ENCODE results near the gene CAMK4.

CAMK4 gene

DNA sequence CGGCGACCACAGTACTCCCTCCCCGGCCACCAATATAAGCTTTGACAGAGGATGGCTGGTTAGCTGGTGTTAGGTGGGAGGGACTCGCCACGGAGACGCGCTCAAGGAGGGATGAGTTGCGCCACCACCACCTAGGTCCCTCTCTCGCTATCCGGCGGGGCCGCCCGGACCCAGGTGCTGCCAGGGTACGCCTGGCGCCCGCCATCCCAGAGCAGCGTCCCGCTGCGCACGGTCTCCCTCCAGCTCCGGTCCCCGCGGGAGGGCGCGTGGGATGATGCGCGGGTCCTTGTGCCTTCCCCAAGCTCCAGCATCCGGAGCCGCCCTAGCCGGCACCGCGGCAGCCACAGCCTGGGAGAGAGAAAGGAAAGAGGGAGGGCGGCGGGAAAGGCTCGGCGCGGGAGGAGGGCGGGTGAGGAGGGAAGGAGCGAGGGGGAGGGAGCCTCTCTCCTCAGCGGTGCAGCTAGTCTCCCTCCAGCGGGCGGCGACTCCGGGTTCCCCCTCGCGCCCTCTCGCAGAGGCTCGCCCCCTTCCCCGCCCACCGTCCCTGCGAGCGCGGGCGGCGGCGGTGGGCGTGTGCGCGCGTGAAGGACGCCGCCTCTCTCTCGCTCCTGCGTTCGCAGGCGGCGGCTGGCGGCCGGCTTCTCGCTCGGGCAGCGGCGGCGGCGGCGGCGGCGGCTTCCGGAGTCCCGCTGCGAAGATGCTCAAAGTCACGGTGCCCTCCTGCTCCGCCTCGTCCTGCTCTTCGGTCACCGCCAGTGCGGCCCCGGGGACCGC lies at the start of gene CAMK4:
Gene CAMK4 (plus strand): TSS at position 598 of the 774 bp plus-strand sequence. CDS start 100 bp downstream, at position 698.
- DNase-seq = peak; percentile 72

DNA sequence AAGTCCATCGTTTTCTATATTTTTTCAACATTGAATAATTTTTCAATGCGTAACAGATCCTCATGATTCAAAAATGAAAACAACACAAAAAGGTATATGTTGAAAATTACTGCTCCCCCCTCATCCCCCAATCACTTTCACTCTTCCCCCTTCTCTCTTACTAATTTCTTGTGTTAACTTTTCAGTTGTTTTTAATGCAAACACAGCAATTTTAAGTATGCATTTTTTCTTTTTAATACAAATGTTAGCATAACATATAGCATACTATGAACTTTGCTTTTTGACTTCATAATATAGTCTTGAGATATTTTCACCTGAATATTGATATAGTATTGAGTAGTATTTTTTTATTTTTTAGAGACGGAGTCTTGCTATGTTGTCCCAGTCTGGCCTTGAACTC lies 41.1 kb upstream of the CAMK4 start:
- no peak for DNase-seq

DNA sequence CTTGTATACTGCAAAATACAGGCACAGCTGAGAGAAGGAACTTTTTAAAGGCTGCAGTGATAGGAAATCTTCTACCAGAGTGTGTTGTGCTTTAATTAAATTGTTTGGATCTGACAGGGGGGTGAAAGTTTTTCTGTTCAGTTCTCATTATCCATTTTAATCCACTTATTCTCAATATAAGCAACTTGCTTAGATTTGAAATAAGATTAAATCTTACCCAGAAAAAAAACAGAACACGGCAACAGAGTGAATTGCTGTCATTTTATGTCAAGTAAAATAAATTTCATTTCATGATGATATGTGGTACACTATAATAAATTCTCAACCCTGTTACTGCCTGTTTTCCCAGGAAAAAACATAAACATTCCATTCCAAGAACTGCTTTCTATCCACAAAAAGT lies 37.1 kb upstream of the CAMK4 start:
- no peak for DNase-seq

DNA sequence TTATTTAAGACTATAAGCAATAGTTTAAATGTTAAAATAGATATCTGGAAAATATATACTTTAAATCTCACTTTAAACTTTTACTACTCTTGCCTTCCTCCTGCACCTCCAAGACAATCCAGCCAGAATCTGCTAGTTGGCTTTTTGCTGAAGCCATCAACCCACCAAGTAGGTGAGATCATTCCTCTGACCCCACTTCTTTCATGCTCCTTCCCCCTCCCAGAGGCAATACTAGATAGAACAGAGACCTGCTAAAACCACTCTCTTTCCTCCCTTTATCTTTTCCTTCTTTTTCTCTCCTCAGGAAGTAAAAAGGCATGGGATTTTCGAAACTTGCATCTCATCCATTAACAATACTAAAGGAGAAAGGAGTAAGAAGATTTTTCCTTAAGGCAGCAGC lies 30.1 kb upstream of the CAMK4 start:
- DNase-seq = no peak

DNA sequence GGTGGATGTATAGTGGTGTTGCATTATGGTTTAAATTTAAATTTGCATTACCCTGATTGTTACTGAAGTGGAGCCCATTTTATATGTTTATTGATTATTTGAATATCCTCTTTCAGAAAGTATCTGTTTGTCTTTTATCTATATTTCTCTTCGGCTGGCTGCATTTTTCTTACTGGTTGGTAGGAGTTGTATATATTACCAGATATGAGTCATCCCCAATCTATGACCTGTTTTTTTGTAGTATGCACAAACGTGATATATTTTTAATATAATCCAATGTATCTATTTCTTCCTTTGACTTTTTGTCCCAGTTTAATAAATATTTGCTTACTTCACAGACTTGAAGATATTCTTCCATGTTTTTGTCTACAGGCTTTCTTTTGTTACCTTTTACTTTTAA lies 29.3 kb upstream of the CAMK4 start:
- no peak for DNase-seq

DNA sequence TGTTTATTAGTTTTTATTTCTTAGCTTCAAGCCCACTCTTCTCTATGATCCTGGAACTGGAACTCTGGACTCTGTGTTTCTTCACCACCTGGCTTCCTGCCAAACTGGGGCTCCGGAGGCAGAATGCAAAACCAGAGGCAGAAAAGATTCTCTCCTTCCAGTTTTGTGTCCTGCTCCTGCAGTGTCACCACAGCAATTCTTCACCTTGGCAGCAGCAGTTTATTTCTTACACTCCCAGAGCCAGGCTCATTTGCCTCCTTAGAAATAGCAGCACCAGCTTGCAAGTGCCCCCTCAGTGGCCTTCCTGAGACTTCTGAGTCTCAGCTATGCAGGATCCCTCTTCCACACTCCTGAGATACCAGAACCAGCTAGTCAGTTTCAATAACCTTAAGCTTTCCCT lies 26.7 kb upstream of the CAMK4 start:
- no peak for DNase-seq

DNA sequence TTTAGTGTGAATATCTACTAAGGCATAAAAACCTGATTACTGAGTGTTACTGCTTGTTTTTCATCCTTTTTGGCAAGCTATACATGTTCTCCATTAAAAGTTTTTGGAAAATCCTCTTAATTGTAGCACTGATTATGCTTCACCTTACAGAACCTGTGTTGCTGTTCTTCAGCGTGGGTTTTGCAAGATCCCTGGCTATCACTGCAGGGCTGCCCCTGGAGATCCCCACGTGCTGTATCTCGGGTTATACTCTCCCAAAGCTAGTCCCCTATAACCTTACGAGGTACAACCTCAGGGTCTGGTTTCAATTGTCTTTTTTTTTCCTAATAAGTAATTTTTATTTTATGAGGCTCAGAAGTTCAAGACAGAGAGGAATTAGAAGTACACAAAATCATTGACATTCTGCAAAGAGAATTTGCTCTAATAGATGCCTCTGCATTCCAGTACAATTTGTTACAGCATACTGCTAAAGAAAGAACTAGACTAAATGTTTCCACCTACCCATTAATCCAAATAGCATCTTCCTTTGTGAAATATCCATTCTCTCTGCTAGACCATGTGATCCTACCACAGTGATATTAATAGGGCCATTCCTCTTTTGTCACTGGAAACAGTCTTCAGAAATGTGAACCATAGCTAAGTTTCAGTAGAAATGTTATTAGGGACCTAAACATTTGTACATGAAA lies 25.8 kb upstream of the CAMK4 start:
- no peak for DNase-seq

DNA sequence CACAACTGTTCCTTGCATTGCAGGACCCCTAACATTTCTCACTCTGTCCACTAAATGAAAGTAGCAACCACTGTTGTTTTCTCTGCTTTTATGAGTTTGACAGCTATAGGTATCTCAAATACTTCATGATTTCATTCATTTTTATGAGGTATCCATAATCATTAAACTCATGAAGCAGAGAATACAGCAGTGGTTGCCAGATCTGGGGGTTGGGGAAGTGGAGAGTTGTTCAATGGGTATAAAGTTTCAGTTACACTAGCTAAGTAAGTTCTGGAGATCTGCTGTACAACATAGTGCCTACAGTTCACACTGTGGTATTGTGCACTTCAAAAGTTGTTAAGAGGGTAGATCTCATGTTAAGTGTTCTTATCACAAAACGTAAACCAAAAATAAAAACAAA lies 23.4 kb upstream of the CAMK4 start:
- DNase-seq = no peak

DNA sequence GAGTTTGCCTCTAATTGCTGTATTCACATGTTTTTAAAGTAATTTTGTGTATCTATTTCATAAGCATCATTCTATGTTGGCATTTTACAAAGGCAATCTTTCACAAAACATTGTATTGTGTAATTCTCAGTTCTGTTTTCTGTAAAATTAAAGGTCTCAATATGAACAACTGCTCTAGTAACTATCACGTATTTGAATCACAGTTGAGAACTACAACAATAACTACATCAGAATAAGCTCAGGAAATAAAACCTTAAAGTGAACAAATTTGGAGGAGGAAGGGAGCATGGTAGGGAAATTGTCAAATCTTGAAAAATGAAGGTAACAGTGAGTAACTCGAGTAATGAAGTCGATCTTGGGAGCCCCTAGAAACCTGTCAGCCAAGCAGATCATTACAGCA lies 22.5 kb upstream of the CAMK4 start:
- peak; percentile 13 for DNase-seq

DNA sequence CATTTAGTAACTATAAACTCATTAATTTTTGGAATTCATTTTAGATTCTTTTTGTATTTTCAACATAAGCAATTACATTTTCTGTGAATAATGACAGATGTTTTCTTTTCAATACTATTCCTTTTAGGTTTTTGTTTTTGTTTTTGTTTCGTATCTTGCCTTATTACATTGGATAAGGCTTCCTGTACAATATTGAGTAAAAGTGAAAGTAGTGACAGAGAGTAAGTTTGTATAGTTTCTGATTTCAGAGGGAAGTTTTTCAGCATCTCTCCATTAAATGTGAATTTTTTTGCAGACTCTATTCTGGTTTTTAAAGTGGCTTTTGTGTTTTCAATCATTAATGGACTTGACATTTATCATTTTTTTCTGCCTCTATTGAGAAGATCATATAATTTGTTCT lies 12.8 kb upstream of the CAMK4 start:
- peak; percentile 46 for DNase-seq

DNA sequence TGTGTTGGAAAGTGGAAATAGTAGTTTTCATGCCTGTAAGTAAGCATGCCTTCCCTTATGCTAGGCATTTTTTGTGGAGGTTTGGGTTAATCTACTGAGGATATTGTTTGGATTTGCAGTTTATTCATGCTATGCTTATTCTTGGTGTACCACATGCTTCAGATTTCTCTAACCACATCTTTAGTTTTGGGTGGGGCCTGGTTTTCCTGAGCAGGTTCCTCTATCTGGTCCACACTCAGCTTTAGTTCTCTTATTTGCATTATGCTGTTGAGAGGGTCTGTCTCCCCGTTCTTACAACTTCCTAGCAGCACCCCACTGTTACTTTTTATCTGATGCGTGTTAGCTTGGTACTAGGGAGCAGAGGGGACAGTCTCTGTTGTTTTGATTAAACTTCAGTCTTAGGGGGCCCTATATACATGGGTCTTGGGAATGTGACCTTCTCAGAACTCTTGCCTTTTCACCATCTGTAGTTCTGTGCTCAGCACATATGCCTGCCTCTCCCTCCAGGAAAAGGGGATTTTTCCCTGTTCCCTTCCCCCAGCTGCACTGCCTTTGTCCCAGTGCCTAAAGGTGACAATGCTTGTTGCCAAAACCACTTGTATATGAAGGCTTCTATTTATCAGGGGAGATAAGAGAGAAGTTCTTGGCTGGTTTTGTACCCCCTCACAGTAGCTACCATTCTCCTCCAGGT lies 10.0 kb upstream of the CAMK4 start:
- no peak for DNase-seq

DNA sequence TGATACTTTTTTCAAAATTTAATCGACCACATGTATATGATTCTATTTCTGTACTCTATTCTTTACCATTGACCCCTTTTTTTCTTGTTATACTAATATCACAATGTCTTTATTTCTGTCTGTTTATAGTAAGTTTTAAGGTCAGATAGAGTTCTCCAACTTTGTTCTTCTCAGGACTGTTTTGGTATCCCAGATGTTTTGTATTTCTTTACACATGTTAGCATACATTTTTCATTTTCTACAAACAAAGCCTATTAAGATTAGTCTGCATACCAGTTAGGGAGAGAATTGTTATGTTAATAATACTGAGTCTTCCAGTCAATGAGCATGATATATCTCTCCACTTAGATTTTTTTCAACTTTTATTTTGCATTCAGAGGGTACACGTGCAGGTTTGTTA lies 8.2 kb upstream of the CAMK4 start:
- no peak for DNase-seq

DNA sequence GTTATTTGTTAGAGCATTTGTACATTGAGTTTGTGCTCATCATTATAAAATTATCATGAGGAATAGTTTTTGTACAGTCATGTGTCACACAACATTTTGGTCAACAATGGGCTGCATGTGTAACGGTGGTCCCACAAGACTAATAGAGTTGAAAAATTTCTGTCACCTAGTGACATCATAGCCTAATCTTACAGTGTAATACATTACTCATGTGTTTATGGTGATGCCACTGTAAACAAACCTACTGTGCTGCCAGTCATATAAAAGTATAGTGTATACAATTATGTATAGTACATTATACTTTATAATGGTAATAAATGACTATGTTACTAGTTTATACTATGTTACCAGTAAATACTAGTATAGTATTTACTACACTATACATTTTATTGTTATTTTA lies 3.0 kb upstream of the CAMK4 start:
- DNase-seq = no peak

DNA sequence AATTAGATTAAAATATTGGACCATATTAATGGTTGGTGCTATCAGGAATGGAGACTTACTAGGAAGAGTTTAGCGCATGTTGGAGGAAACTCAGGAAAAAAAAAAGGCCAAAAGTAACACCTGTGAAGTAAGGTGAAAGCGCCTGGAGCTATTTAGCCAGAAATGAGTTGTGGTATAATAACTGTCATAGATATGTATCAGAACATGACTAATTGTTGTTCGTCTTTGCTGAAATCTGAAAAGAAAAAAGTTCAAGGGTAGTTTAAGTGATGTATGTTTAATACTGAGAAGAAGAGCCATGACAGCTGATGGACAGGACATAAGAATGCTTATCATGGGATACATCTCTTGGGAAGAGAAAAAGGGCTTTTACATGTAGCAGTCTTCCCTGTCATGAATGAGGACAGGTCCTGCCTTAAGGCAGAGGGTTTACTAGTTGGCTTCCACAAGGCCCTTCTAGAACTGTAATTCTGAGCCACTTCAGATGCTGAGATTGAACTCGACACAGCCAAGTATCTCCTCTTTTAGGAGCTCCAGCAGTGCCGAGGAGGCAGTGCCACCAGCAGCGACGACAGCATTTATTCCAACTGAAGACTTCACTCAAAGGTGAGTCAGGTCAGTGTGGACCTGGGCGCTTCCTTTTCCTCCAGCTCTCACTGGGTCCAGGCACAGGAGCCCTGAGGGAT lies 940 bp upstream of the CAMK4 start:
- no peak for DNase-seq

DNA sequence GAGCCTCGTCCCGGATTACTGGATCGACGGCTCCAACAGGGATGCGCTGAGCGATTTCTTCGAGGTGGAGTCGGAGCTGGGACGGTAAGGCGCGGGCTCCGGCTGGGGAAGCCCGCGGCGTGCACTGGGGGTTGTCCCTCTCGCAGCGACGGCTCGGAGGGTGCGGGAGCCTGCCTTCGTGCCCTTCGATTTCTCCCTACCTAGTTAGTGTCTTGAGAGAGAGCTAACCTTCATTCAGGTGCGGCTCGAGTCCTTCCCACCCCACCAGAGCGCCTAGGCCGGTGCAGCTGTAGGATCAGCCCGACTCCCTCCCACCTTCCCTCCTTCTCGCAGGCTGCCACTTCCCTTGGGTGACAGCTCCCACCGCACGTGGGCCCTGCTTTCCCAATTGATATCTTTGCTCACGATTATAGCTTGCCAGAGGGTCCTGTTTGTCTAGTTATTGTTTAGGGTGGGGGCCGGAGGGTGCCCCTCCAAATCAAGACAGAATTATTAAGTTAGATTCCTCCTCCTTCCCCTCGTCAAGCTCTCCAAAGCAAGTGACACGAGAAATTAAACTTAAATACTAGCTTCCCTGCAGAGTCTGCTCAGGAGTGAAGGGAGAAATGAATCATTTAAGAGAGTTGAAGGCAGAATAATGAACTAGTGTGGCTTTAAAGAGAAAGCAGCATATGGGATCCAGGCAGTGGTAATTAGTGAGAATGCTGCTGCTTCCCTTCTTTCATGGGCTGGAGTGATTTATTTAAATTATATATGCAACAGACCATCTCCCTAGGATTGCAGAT lies 569 bp downstream of the CAMK4 start:
- DNase-seq = peak; percentile 32

DNA sequence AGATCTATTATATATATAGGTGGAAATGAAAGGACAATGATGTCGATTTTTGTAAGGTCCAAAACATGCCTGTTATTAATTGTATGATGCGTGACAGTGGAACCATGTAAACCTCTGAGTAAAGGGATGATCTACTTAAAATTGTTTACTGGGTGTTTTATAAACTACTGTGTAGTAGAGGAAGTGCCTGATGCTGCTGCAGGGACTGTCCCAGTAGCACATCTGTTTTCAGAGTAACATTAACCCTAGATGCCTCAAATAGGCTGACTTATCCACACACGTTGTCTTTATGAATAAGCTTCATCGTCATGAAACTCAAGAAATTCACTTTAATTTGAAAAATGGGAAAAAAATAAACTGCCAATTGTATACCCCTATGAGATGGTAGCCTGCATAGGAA lies 1.7 kb downstream of the CAMK4 start:
- peak; percentile 48 for DNase-seq

DNA sequence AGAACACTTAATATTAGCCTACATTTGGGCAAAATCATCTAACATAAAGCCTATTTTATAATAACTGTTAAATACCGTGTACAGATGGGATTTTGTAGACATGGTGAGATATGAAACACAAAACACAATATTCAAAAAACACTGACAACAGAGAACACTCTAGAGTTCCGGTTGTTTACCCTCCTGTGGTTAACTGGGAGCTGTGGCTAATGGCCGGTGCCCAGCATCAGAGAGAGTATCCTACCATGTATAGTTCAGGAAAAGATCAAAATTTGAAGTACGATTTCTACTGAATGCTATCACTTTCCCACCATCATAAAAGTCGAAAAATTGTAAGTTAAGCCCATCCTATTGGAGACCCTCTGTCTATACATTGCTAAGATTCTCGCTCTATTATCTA lies 2.4 kb downstream of the CAMK4 start:
- no peak for DNase-seq

DNA sequence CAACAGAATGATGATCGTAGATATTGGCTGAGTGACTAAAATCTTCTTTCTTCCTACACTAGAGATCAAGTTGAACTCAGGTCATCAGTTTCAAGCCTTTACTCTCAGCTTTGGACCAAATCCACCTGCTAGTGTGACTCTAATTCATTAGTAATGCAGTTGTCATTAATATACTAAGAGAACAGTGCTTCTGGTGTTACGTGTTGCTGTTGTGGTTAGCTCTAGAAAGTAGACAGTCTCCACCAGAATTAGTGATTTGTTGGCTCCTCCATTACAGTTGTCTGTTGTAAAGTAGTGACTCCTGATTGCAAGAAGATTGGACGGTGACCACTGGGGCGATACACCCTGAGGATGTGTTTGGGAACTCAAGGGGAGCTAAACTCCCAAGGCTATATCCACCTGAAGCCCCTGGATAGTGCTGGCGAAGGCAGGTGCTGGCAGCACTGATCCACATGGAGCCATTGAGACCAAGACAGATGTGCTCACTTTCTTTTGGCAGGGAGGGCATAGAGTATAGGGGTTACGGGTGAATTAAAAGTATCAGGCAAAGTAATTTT lies 3.1 kb downstream of the CAMK4 start:
- peak; percentile 31 for DNase-seq

DNA sequence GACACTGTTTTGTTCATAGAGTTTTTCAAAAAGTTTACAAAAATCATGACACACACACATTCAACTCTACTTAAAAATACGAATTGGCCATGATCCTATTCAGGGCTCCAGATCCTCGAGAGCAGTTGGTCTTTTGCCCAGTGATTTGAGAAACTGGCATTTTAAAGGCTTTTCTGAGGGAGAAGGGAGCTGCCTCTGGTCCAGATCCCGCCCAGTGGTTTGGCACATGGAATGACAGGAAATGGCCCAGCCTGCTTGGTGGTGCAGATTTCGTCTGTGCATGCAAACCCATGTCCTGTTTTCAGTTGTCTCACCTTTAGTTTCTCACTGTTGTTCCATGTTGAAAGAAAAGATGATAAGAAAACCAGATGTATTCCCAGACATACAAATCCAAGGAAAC lies 3.6 kb downstream of the CAMK4 start:
- DNase-seq = peak; percentile 42

DNA sequence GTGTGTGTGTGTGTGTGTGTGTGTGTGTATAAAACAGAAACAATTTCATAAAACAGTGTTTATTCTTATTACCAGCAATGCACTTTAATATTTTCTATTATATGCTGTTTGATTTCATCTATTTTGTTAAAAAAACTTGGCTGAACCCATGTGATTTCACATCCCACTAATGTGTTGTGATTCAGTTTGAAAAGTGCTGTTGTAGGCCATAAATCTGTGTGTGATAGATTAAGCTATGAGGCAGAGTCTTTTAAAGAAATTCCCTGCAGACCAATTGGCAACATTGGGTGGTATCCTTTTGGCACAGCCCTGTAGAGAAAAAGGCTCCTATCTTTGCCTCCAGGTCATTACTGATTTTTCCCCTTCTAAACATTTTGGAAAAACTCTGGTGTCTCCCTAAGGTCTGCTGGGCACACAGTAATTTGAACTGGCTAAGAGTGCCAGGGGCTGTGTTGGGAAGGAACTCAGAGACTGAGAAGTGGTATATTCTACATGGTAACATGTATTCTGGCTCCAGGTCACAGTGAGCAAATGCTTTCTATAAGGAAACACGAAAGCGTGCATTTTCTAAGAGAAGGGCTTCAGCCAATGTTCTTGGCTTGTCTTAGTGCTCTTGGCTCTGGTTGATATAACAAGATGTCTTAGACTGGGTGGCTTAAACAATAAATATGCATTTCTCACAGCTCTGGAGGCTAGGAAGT lies 4.5 kb downstream of the CAMK4 start:
- no peak for DNase-seq

DNA sequence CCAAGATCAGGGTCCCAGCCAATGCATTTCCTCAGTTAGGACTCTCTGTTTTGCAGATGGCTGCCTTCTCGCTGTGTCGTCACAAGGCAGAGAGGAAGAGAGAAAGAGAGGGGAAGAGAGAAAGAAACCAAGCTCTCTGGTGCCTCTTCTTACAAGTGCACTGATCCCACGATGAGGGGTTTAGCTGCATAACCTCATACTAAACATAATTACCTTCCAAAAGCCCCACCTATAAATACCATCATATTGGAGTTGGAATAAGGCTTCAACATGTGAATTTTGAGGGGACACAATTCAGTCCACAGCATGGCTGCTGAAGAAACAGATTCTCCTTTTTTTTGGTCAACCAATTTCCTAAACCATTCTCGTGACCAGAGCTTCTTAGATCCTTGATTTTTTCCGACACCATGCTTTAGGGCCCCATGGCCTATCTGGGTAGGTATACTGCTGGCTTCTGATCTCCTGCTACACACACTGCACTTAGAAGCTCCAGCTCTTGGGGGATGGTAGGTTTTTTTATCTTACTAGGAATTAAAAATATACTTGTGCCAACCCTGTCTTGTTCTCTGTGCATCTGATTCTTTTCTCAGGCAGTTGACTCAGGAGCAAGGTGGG lies 5.1 kb downstream of the CAMK4 start:
- peak; percentile 41 for DNase-seq

Data from activated CD4-positive, alpha-beta T cell treated with anti-CD3 and anti-CD28 coated beads, Interleukin-2, amount 50 U/mL, for 16 hours (primary cell).